T-helper 1 cell treated with Interleukin-12 subunit alpha and Interleukin-12 subunit beta and Interleukin-4 antibody, amounts not matched to agents 30 ng/mL and 1 ng/mL, for 36 hours (primary cell): ENCODE data around the gene NPTX2. TPM values are rescaled to one million over a fixed set of nuclear protein-coding genes. Genes with fewer than 3 reads are reported as not detected.

ENCODE experiments used
- intact Hi-C: fragments of 100-400 bp; cut with micrococcal nuclease; formaldehyde crosslinking; loops from one replicate; pipeline ENCODE4 v1.15.1; 2024
- total RNA-seq: library from RNA; stranded (reverse); gene quantifications from 2 replicates; pipeline ENCODE4 v1.2.3, GENCODE V29; 2022

The NPTX2 gene
- total RNA-seq, 1 donor from 2014 or later: not detected

DNA sequence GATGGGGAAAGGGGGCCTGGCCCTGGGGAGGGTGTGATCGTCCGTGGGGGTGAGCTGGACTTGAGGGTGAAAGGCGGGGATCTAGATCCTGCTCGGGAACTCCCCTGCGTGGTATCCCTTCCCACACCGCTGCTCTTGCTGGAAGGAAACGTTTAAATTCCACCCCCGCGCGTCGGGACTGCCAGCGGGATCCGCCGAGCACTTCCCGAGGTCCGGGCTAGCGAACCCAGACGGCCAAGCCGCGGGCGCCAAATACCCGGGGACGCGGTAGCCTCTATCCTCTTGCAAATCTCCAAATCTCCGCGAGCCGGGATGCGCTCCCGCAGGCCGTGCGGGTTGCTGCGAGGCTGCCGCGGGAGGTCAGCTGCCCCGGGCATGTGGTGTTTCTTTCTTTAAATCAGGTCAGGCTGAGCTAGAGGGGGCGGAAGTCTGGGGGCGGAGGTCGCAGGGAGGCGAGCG lies 904 bp downstream of the NPTX2 start:
- intact Hi-C loops: no loop called here

- intact Hi-C loops: no loop called here
These were observed 1.7 kb downstream of the NPTX2 start for GRCh38 chr7:98618786-98619185.

DNA sequence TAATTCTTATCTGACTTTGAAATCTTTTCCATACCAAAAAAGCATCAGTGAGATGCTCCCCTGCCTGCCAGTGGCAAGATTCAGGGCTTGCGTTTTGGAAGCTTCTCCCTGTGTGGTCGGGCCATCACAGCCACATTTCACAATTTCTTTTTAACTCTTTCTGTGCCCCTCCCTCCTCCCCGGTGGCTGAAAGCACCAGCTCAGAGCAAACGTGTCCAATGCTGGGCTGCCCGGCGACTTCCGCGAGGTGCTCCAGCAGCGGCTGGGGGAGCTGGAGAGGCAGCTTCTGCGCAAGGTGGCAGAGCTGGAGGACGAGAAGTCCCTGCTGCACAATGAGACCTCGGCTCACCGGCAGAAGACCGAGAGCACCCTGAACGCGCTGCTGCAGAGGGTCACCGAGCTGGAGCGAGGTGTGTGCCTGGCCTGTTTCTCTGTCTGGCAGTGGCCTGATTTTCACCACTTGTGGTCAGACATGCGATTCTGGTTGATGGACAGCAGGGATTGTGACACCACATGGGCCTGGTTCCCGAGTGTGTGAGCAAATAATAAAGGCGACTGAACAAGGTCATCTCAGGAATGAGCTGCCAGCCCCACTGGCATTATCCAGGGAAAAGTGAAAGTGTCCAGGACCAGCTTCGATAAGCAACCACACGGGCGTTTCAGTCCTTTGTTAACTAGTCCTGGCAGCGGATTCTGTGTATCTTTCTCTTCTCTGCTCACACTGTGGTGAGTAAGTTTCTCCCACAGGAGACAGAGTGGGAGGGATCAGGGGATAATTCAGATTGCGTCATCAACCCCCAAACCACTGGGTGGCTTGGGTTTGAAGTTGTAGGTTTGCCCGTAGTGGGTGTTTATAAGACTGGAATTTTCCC lies 2.6 kb downstream of the NPTX2 start:
- intact Hi-C loops: no loop called here

DNA sequence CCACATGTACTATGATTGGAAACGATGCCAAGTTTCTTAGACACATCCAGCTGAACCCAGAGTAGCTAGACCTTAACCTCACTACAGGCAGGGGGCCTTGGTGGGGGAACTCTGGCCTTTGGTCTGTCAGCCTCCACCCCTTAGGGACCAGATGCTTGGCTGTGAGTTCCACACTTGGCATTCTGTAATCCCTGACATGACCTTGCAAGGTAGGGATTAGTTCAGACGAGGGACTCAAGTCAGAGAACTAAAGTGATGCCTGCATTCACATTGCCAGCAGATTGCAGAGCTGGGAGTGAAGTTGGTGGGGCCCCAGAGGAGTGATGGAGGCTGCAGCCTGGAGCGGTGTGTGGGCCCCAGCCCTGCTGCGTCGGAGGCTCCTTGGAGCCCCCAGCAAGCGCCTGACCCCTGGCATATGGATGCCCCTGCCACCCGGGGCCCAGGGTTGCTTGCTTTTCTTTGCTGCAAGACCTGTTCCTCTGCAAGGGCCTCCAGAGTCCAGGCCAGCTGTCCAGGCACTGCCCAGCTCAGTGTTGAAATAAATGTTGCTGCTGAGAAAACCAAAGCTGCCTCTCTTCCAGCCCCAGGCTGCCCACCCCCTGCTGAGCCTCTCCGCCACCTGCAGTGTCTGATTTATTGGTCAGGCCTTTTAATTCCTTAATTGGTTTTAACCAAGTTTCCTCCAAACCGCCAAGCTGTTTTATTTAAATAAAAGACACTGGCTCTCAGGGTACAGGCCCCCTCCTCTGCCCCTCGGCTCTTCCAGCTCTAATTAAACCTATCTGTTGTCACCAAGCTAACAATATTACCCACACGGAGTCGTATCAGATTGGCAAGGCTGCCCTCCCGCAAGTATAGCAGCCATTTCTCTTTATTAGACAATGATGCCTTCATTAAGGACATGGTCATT lies 4.7 kb downstream of the NPTX2 start:
- intact Hi-C loops: no loop called here

GRCh38 chr7:98622926-98623325 lies 5.8 kb downstream of the NPTX2 start:
- intact Hi-C loops: no loop called here

DNA sequence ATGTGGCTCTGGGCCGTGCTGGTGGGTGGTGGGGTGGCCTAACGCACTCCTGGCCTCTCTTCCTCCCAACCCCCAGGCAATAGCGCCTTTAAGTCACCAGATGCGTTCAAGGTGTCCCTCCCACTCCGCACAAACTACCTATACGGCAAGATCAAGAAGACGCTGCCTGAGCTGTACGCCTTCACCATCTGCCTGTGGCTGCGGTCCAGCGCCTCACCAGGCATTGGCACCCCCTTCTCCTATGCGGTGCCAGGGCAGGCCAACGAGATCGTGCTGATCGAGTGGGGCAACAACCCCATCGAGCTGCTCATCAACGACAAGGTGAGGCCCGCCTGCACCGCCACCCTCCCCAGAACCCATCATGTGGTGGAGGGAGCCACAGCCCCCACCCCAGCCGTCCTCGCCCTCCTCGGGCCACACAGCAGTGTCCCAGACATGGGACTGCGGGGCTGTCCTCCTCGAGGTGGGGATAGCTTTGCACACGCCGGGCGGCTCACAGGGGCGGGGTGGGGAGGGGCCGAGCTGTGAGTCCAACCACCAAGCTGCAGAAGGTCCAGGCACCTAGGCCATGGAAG lies 7.8 kb downstream of the NPTX2 start:
- intact Hi-C loops: no loop called here

DNA sequence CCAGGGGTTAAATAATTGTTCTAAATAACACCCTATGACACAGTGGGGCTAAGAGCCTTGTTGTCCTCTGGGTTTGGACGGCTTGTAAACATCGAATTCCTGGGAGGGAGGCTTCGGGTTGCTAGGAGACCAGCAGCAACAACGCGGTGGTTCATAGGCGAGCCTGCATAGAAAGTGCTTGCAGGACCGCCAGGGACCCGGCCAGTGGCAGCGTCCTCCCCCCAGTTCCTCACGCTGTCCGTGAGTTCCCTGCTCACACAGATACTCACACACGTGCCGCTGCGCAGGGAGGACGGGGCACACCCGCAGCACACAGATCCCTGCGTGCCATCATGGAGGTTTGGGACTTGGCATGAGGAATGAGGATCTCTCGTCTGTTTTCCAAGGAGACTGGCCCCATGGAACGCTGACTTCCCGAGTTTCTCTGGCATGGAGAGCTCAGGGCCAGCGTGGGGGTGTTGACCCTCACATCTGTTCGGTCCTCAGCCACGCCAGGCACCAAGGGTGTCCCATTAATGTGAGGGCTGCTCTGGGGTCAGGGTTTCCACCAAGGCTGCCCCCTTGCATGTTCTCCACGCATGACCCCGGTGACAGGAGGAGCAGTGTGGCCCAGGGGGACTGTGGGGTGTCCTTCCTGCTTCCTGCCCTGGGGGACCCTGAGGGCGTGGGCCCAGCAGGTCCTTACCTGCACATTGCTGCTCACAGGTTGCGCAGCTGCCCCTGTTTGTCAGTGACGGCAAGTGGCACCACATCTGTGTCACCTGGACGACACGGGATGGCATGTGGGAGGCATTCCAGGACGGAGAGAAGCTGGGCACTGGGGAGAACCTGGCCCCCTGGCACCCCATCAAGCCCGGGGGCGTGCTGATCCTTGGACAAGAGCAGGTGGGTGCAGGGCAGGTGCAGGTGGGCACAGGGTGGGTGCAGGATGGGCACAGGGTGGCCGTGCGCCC lies 9.7 kb downstream of the NPTX2 start:
- intact Hi-C loops: no loop called here

GRCh38 chr7:98627413-98627790 lies 10.3 kb downstream of the NPTX2 start:
- intact Hi-C loops: no loop called here

GRCh38 chr7:98628418-98628817 lies 11.3 kb downstream of the NPTX2 start:
- intact Hi-C loops: no loop called here

- intact Hi-C loops: no loop called here
These were observed 11.9 kb downstream of the NPTX2 start for GRCh38 chr7:98629001-98629431.

DNA sequence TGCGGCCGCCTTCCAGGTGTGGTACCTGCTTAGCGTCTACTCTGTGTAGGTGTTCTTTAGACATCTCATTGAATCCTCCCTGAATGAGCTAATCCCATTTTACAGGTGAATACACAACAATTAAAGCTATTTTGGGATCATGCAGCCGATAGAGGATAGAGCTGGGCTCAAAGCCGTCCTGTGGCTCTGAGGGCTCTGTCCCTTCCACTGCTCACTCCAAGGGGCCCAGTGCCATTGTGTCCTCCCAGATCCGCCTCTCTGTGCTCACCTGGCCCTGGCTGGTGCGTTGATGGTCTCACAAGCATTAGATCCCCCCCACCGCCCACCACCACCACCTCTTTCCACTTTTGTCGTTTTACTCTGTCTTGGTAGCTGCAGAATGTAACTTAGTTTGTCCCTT lies 13.1 kb downstream of the NPTX2 start:
- intact Hi-C loops: no loop called here

- intact Hi-C loops: no loop called here
These were observed 13.7 kb downstream of the NPTX2 start for GRCh38 chr7:98630770-98631169.

GRCh38 chr7:98638853-98639252 lies 21.8 kb downstream of the NPTX2 start:
- intact Hi-C loops: no loop called here

DNA sequence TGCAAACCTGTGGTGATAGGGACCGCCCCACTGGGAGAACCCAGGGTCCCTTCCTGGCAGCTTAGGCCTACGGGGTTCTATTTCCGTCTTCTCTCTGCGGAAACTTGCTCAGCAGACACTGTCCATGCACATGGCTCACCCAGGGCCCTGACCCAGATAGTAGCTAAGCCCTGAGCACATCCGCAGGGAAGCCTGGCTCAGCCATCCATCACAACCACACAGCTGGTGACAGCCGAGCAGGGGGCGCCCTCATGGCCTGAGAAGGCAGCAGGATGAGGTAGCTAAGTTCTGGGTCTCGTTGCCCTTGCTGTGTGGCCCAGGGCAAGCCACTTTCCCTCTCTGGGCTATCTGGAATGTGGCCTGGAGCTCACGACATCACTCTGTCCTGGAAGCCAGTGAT lies 23.3 kb downstream of the NPTX2 start:
- intact Hi-C loops: no loop called here

DNA sequence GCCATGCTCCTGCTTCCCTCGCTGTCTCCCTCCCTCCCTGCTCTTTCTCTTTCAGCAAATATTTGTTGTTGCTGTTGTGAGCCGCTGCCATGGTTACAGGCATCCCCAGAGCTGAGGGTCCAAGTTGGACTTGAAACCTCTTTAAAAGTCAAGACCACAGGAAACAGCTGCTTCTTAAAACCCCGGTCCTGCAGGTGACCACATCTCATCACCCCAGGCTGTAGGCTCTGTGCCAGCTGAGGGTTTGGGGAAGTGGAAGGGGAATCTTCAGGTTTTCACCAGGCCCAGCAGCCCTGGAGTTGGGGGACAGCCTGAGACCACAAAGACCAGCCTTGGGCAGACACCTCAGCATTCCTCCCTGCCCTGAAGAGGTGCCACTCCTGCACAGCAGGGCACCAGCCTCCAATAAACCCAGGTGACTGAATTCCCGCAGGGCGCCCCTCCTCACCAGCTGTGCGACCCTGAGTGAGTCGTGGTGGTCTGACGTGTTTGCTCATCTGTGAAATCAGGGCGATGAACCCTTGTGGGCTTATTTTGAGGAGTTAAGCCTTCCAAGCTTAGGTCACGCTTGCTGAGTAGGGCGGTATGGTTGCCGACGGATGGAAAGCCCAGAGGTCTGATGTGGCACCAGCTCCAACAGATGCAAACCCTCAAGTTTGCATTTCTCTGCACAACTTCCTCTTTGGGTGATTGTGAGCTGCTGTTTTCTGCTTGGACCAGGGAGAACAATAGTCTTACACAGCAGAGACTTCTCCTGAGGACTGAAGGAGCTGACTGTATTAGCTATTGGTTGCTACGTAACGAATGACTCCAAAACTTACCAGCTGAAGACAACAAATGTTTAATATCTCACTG lies 24.8 kb downstream of the NPTX2 start:
- intact Hi-C loops: no loop called here

- intact Hi-C loops: no loop called here
These were observed 26.3 kb downstream of the NPTX2 start for GRCh38 chr7:98643236-98643985.

- intact Hi-C loops: no loop called here
These were observed 29.4 kb downstream of the NPTX2 start for GRCh38 chr7:98646465-98646864.

DNA sequence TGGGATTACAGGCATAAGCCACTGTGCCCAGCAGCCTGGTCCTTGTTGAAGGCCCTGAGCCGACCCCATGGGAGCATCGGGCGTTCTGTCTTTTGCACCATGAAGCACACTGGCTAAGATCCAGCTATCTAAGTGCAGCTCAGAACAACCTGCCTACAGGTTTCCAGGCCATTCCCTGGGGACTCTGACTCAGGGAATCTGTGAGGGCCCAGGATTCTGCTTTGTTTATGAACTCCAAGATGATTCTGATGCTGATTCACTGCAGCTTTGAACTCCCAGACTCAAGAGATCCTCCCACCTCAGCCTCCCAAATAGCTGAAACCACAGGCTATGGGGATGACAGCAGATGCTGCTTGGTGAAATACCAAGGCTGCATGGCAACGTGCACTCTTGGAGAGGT lies 30.2 kb downstream of the NPTX2 start:
- intact Hi-C loops: no loop called here

GRCh38 chr7:98651760-98652159 lies 34.7 kb downstream of the NPTX2 start:
- intact Hi-C loops: no loop called here
